ENCODE measurements around the gene EDAR.

Gene EDAR

GRCh38 chr2:108923019-108923700 lies 65.9 kb downstream of the EDAR start:
- no peak for DNase-seq

- DNase-seq = no peak
These were observed 66.7 kb downstream of the EDAR start for GRCh38 chr2:108922141-108922915.

GRCh38 chr2:108921096-108922030 lies 67.7 kb downstream of the EDAR start:
- DNase-seq = no peak

- no peak for DNase-seq
These were observed 68.3 kb downstream of the EDAR start for GRCh38 chr2:108920686-108921085.

GRCh38 chr2:108919571-108920373 lies 69.2 kb downstream of the EDAR start:
- DNase-seq = no peak

- no peak for DNase-seq
These were observed 70.1 kb downstream of the EDAR start for GRCh38 chr2:108918941-108919341.

- DNase-seq = no peak
These were observed 70.7 kb downstream of the EDAR start for GRCh38 chr2:108918156-108918874.

GRCh38 chr2:108917526-108917925 lies 71.5 kb downstream of the EDAR start:
- no peak for DNase-seq

GRCh38 chr2:108916796-108917421 lies 72.1 kb downstream of the EDAR start:
- no peak for DNase-seq

GRCh38 chr2:108916122-108916795 lies 72.8 kb downstream of the EDAR start:
- no peak for DNase-seq

GRCh38 chr2:108912629-108912902 lies 76.5 kb downstream of the EDAR start:
- DNase-seq = no peak

- no peak for DNase-seq
These were observed 77.0 kb downstream of the EDAR start for GRCh38 chr2:108911807-108912628.

- no peak for DNase-seq
These were observed 77.6 kb downstream of the EDAR start for GRCh38 chr2:108911401-108911800.

- DNase-seq = no peak
These were observed 78.3 kb downstream of the EDAR start for GRCh38 chr2:108910541-108911396.

- no peak for DNase-seq
These were observed 79.0 kb downstream of the EDAR start for GRCh38 chr2:108910011-108910431.

- no peak for DNase-seq
These were observed 79.7 kb downstream of the EDAR start for GRCh38 chr2:108909275-108909823.

GRCh38 chr2:108908713-108909070 lies 80.3 kb downstream of the EDAR start:
- no peak for DNase-seq

- DNase-seq = no peak
These were observed 81.0 kb downstream of the EDAR start for GRCh38 chr2:108907822-108908712.

Measured in NCI-H510A treated with DMSO at 0.1 percent for 48 hours (cell line).